Calu3 (cell line): ENCODE results near the gene ARHGAP22. TPM values are rescaled to one million over a fixed set of nuclear protein-coding genes. Genes with fewer than 3 reads are reported as not detected.

Experiments
- BruUV-seq: library from RNA; stranded (reverse); fragments of 400-500 nt; replicated peaks from 2 replicates; lab custom pipeline; 2021; lab: Mats Ljungman, UMichigan
- CTCF ChIA-PET: fragments of 300-600 bp; sonication (Branson Sonifier 250); formaldehyde crosslinking; loops from one replicate; lab custom pipeline; 2022; ENCODE audit warnings: antibody characterized with exemption; lab: Charles Lee
- DNase-seq: peaks from one replicate; pipeline ENCODE4 v3.0.0; 2022
- H3K27ac Mint-ChIP-seq: one replicate; pipeline ENCODE4 v1.8.0; 2022; ENCODE audit warnings: mixed read lengths; ENCODE audit not compliant: unreplicated experiment
- H3K27me3 Mint-ChIP-seq: one replicate; pipeline ENCODE4 v1.8.0; 2022; ENCODE audit warnings: mixed read lengths; ENCODE audit not compliant: unreplicated experiment
- H3K36me3 Mint-ChIP-seq: one replicate; pipeline ENCODE4 v1.8.0; 2022; ENCODE audit warnings: mild to moderate bottlenecking, moderate library complexity, mixed read lengths; ENCODE audit not compliant: insufficient read depth, unreplicated experiment
- H3K4me1 Mint-ChIP-seq: one replicate; pipeline ENCODE4 v1.8.0; 2022; ENCODE audit warnings: mild to moderate bottlenecking, low read depth, mixed read lengths; ENCODE audit not compliant: unreplicated experiment
- H3K4me3 Mint-ChIP-seq: one replicate; pipeline ENCODE4 v1.8.0; 2022; ENCODE audit warnings: mild to moderate bottlenecking, low read depth, moderate library complexity, mixed read lengths; ENCODE audit not compliant: unreplicated experiment
- H3K9me3 Mint-ChIP-seq: one replicate; pipeline ENCODE4 v1.8.0; 2022; ENCODE audit warnings: low read depth, mixed read lengths; ENCODE audit not compliant: unreplicated experiment
- intact Hi-C: fragments of 100-400 bp; cut with micrococcal nuclease; formaldehyde crosslinking; loops from one replicate; pipeline ENCODE4 v1.10.0; 2022; ENCODE audit not compliant: unreplicated experiment
- total RNA-seq: library from RNA; stranded (reverse); gene quantifications from 2 replicates; pipeline ENCODE4 v1.2.3, GENCODE V29; 2022
- TF ChIP-seq, protein P1 (sequence below): fragments of 200-600 bp; IDR thresholded peaks from one replicate; pipeline ENCODE4 v1.8.0; 2022; ENCODE audit warnings: antibody characterized with exemption; ENCODE audit not compliant: unreplicated experiment

ARHGAP22 gene
- total RNA-seq, 1 experiment from 2014 or later: 1.0 TPM

GRCh38 chr10:48442090-48442808 is 162.6 kb downstream of the ARHGAP22 start:
- Mint-ChIP-seq H3K27me3 (peaks cover 3% of the 10 kb centered on the region), H3K27ac (no peak overlapping the region), H3K4me1 (peaks cover 11% of the 10 kb centered on the region), H3K36me3 (no peaks in the 10 kb centered on the region), H3K9me3 (no peaks in the 10 kb centered on the region), H3K4me3 (no peak overlapping the region)
- TF ChIP-seq, protein P1, sequence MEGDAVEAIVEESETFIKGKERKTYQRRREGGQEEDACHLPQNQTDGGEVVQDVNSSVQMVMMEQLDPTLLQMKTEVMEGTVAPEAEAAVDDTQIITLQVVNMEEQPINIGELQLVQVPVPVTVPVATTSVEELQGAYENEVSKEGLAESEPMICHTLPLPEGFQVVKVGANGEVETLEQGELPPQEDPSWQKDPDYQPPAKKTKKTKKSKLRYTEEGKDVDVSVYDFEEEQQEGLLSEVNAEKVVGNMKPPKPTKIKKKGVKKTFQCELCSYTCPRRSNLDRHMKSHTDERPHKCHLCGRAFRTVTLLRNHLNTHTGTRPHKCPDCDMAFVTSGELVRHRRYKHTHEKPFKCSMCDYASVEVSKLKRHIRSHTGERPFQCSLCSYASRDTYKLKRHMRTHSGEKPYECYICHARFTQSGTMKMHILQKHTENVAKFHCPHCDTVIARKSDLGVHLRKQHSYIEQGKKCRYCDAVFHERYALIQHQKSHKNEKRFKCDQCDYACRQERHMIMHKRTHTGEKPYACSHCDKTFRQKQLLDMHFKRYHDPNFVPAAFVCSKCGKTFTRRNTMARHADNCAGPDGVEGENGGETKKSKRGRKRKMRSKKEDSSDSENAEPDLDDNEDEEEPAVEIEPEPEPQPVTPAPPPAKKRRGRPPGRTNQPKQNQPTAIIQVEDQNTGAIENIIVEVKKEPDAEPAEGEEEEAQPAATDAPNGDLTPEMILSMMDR: no peak
- CTCF ChIA-PET: no interaction called here
- intact Hi-C loops: no loop called here
- no peak for DNase-seq
- no TSS peak for BruUV-seq

GRCh38 chr10:48440771-48441170 is 164.1 kb downstream of the ARHGAP22 start:
- no peaks in the 10 kb centered on the region for H3K36me3 Mint-ChIP-seq
- TF ChIP-seq, protein P1: no peak
- CTCF ChIA-PET: no interaction called here
- H3K27ac Mint-ChIP-seq: no peak overlapping the region
- no peak overlapping the region for H3K4me3 Mint-ChIP-seq
- BruUV-seq: no TSS peak
- DNase-seq: no peak
- intact Hi-C loops: no loop called here
- H3K27me3 Mint-ChIP-seq: no peaks in the 10 kb centered on the region
- H3K9me3 Mint-ChIP-seq: no peaks in the 10 kb centered on the region
- H3K4me1 Mint-ChIP-seq: peaks cover 11% of the 10 kb centered on the region

DNA sequence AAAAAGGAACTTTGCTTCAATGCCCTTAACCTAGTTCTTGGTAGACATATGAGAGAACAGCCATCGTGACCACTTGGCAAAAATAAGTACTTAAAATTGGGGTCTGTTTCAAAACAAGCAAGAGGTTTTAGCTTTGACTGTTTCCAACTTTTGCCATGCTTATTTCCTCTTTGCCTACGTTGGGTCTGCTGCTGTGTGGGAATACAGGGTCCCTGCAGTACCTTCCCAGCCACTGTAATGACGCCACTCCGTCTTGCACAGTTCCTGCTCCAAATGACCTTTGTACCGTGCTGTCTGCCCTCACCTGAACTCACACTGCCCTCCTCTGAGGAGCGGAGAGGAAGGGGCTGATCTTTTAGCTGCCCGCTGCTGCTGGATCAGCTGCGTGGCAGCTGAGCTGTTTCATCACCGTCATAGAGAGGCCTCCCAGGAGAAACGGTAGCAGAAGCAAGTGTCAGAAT is 165.3 kb downstream of the ARHGAP22 start:
- peak; percentile 41 for DNase-seq
- peaks cover 2% of the 10 kb centered on the region for H3K4me1 Mint-ChIP-seq
- intact Hi-C loops: no loop called here
- CTCF ChIA-PET: interaction anchor here (0.7 to 1.5 kb wide), 4 partner anchors 17 to 216 kb away, joined by 3 to 4 read pairs (median 3); no protein-coding TSS in a partner anchor
- H3K27ac Mint-ChIP-seq: no peak overlapping the region
- TF ChIP-seq, protein P1: no peak
- no TSS peak for BruUV-seq
- H3K9me3 Mint-ChIP-seq: no peaks in the 10 kb centered on the region
- H3K4me3 Mint-ChIP-seq: no peak overlapping the region
- H3K36me3 Mint-ChIP-seq: no peaks in the 10 kb centered on the region
- no peaks in the 10 kb centered on the region for H3K27me3 Mint-ChIP-seq

DNA sequence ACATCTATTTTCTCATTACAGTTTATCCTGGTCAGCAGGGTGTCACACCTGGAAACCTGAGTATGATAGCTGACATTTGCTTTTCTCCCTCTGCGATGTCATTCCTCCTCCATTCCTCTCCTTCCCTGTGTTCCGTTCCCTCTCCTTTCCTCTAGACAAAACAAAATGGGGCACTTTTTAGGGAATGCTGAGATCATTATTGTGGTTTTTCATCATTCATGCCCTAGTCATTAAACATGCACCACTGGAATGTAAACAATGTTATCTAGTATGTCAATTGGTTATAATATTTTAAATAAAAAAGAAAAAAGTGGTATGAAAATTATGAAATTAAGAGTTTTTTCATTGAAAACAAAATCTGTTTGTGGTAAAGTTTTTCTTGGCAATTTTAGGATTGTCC is 165.8 kb downstream of the ARHGAP22 start:
- no peaks in the 10 kb centered on the region for H3K4me1 Mint-ChIP-seq
- no peaks in the 10 kb centered on the region for H3K36me3 Mint-ChIP-seq
- H3K27ac Mint-ChIP-seq: peak overlapping the region; percentile 3
- H3K27me3 Mint-ChIP-seq: no peaks in the 10 kb centered on the region
- CTCF ChIA-PET: interaction anchor here (0.9 to 1.5 kb wide), 2 partner anchors 129 to 217 kb away, joined by 3 to 4 read pairs; no protein-coding TSS in a partner anchor
- no peak overlapping the region for H3K4me3 Mint-ChIP-seq
- no peak for DNase-seq
- no TSS peak for BruUV-seq
- TF ChIP-seq, protein P1: no peak
- no peaks in the 10 kb centered on the region for H3K9me3 Mint-ChIP-seq
- intact Hi-C loops: no loop called here
